H1 (cell line): Measurements from ENCODE around the gene ENPP1. TPM values are rescaled to one million over a fixed set of nuclear protein-coding genes. Genes with fewer than 3 reads are reported as not detected.

ENCODE experiments used
- CTCF ChIA-PET: fragments of 300-600 bp; sonication (Branson Sonifier 250); formaldehyde crosslinking; loops from one replicate; lab custom pipeline; 2021; ENCODE audit not compliant: partially characterized antibody; lab: Charles Lee
- POLR2A ChIA-PET: fragments of 300-600 bp; sonication (Branson Sonifier 250); formaldehyde crosslinking; loops from one replicate; lab custom pipeline; 2021; ENCODE audit warnings: inconsistent platforms; ENCODE audit not compliant: partially characterized antibody; lab: Charles Lee
- DNase-seq, 2 experiments: peaks; one replicate each; pipeline versions ENCODE4 v3.0.0 to v3.0.0-alpha.2; 2010 to 2022; ENCODE audit warnings: low spot score in 2 of 2, low read depth in 1 of 2, mixed read lengths in 1 of 2
- FAIRE-seq: peaks from 2 replicates; lab custom pipeline; 2011; peaks lifted over from hg19 to GRCh38; lab: Jason Lieb, UNC
- H2AFZ ChIP-seq: 2 replicates; pipeline ENCODE4 v1.8.1; 2012; ENCODE audit warnings: low read length, inconsistent platforms
- H2AK5ac ChIP-seq: 2 replicates; pipeline ENCODE4 v1.6.1; 2013; ENCODE audit warnings: low read depth, low read length
- H2BK120ac ChIP-seq: replicated peaks from 2 replicates; pipeline ENCODE3; 2013; ENCODE audit warnings: low read depth, low read length, inconsistent platforms
- H2BK12ac ChIP-seq: 2 replicates; pipeline ENCODE4 v1.6.1; 2013; ENCODE audit warnings: low read depth, low read length
- H2BK15ac ChIP-seq: 2 replicates; pipeline ENCODE4 v1.6.1; 2013; ENCODE audit warnings: low read length
- H2BK20ac ChIP-seq: 2 replicates; pipeline ENCODE4 v1.6.1; 2013; ENCODE audit warnings: low read length
- H2BK5ac ChIP-seq: 2 replicates; pipeline ENCODE4 v1.6.1; 2013; ENCODE audit warnings: low read depth, low read length
- H3K14ac ChIP-seq: 2 replicates; pipeline ENCODE4 v1.6.1; 2013; ENCODE audit warnings: inconsistent platforms; ENCODE audit not compliant: insufficient read length
- H3K18ac ChIP-seq: 2 replicates; pipeline ENCODE4 v1.6.1; 2013; ENCODE audit warnings: low read length; ENCODE audit errors: extremely low read depth
- H3K23ac ChIP-seq: 2 replicates; pipeline ENCODE4 v1.6.1; 2013; ENCODE audit warnings: inconsistent platforms; ENCODE audit not compliant: insufficient read length
- H3K23me2 ChIP-seq: 2 replicates; pipeline ENCODE4 v1.6.1; 2013; ENCODE audit warnings: low read depth, low read length
- H3K27ac ChIP-seq: 2 replicates; pipeline ENCODE4 v1.6.1; 2011; ENCODE audit warnings: low read depth, low read length, inconsistent platforms
- H3K27me3 ChIP-seq, 4 experiments: replicated peaks in 1 of 4; 1 replicate in 1 of 4; 2 replicates in 3 of 4; pipeline versions ENCODE4 v1.6.1 to v1.8.1; 2011 to 2013; ENCODE audit warnings: low read length in 3 of 4, mild to moderate bottlenecking in 3 of 4, inconsistent platforms in 2 of 4, mixed read lengths in 2 of 4, moderate library complexity in 1 of 4; ENCODE audit not compliant: control insufficient read depth in 3 of 4, insufficient read depth in 3 of 4; ENCODE audit errors: extremely low read depth in 1 of 4
- H3K36me3 ChIP-seq, 4 experiments: 2 replicates each; pipeline versions ENCODE4 v1.6.1 to v1.8.1; 2011 to 2013; ENCODE audit warnings: mild to moderate bottlenecking in 4 of 4, low read length in 3 of 4, moderate library complexity in 2 of 4, control low read depth in 1 of 4, inconsistent platforms in 1 of 4; ENCODE audit not compliant: insufficient read depth in 4 of 4, control insufficient read depth in 2 of 4
- H3K4ac ChIP-seq: replicated peaks from 2 replicates; pipeline ENCODE3; 2013; ENCODE audit warnings: low read length, low read depth, mixed read lengths, inconsistent platforms; ENCODE audit not compliant: insufficient read length
- H3K4me1 ChIP-seq, 4 experiments: replicated peaks in 1 of 4; 1 replicate in 1 of 4; 2 replicates in 3 of 4; pipeline versions ENCODE4 v1.6.1 to v1.8.1; 2011 to 2013; ENCODE audit warnings: low read length in 3 of 4, inconsistent platforms in 2 of 4, mixed read lengths in 1 of 4; ENCODE audit not compliant: insufficient read depth in 4 of 4, control insufficient read depth in 3 of 4
- H3K4me2 ChIP-seq, 2 experiments: 2 replicates each; pipeline versions ENCODE4 v1.6.1 to v1.8.1; 2011 to 2013; ENCODE audit warnings: low read depth in 2 of 2, low read length in 2 of 2, control low read depth in 1 of 2, inconsistent platforms in 1 of 2, mild to moderate bottlenecking in 1 of 2; ENCODE audit not compliant: insufficient read depth in 1 of 2
- H3K4me3 ChIP-seq, 4 experiments: fragments of 200-600, 300-600 bp in 1 of 4; sonication (generic), shearing (Covaris generic), sonication (Bioruptor Twin) in 1 of 4; 2 replicates each; pipeline versions ENCODE4 v1.5.1 to v1.8.1; 2011 to 2016; ENCODE audit warnings: low read length in 4 of 4, low read depth in 3 of 4, control low read depth in 2 of 4, inconsistent platforms in 2 of 4, mild to moderate bottlenecking in 2 of 4, mixed read lengths in 1 of 4, moderate library complexity in 1 of 4; ENCODE audit not compliant: insufficient read depth in 2 of 4; ENCODE audit errors: extremely low read depth in 1 of 4
- H3K56ac ChIP-seq: replicated peaks from 2 replicates; pipeline ENCODE3; 2013; ENCODE audit warnings: low read depth, mild to moderate bottlenecking, mixed read lengths, low read length, inconsistent platforms; ENCODE audit not compliant: insufficient read length
- H3K79me1 ChIP-seq: 2 replicates; pipeline ENCODE4 v1.6.1; 2013; ENCODE audit warnings: low read depth, low read length, control low read depth
- H3K79me2 ChIP-seq, 2 experiments: 2 replicates each; pipeline versions ENCODE4 v1.6.1 to v1.8.1; 2012 to 2013; ENCODE audit warnings: low read length in 2 of 2, mild to moderate bottlenecking in 2 of 2, inconsistent platforms in 1 of 2; ENCODE audit not compliant: insufficient read depth in 2 of 2, control insufficient read depth in 1 of 2
- H3K9ac ChIP-seq, 4 experiments: replicated peaks in 1 of 4; 1 replicate in 1 of 4; 2 replicates in 3 of 4; pipeline versions ENCODE4 v1.6.1 to v1.8.1; 2011 to 2013; ENCODE audit warnings: low read depth in 3 of 4, low read length in 3 of 4, control low read depth in 2 of 4, mild to moderate bottlenecking in 2 of 4, moderate library complexity in 2 of 4, inconsistent platforms in 1 of 4; ENCODE audit errors: extremely low read depth in 1 of 4
- H3K9me3 ChIP-seq, 2 experiments: 2 replicates each; pipeline versions ENCODE4 v1.6.1 to v1.8.1; 2012 to 2013; ENCODE audit warnings: mild to moderate bottlenecking in 2 of 2, moderate library complexity in 2 of 2, control low read depth in 1 of 2, inconsistent platforms in 1 of 2, low read depth in 1 of 2, low read length in 1 of 2, mixed read lengths in 1 of 2; ENCODE audit not compliant: insufficient read depth in 2 of 2
- H4K20me1 ChIP-seq, 2 experiments: replicated peaks in 1 of 2; 2 replicates each; pipeline versions ENCODE3 to v1.8.1; 2011 to 2013; ENCODE audit warnings: inconsistent platforms in 2 of 2, low read length in 2 of 2, mild to moderate bottlenecking in 1 of 2; ENCODE audit not compliant: insufficient read depth in 2 of 2, control insufficient read depth in 1 of 2
- H4K5ac ChIP-seq: 2 replicates; pipeline ENCODE4 v1.6.1; 2013; ENCODE audit warnings: low read length, low read depth, mixed read lengths, inconsistent platforms; ENCODE audit not compliant: insufficient read length
- H4K8ac ChIP-seq: 2 replicates; pipeline ENCODE4 v1.8.0; 2013; ENCODE audit warnings: mild to moderate bottlenecking, moderate library complexity, low read length, inconsistent platforms; ENCODE audit not compliant: insufficient read depth; ENCODE audit errors: extremely low read depth
- H4K91ac ChIP-seq: replicated peaks from 2 replicates; pipeline ENCODE3; 2013; ENCODE audit warnings: low read length, mixed read lengths, inconsistent platforms; ENCODE audit not compliant: insufficient read length
- CREB1 ChIP-seq: IDR thresholded peaks from 2 replicates; pipeline ENCODE4 v1.6.1; 2012; ENCODE audit warnings: inconsistent platforms
- CTBP2 ChIP-seq: IDR thresholded peaks from 2 replicates; pipeline ENCODE4 v1.7.0; 2011; ENCODE audit warnings: borderline replicate concordance, mild to moderate bottlenecking, moderate library complexity, mixed read lengths, low read length; ENCODE audit not compliant: insufficient read depth, insufficient read length
- EP300 ChIP-seq, 2 experiments: IDR thresholded peaks; 1 replicate in 1 of 2; 2 replicates in 1 of 2; pipeline ENCODE4 v1.6.1; 2011 to 2012; ENCODE audit warnings: low read depth in 2 of 2, low read length in 2 of 2, mild to moderate bottlenecking in 2 of 2, borderline replicate concordance in 1 of 2, inconsistent platforms in 1 of 2, moderate library complexity in 1 of 2
- FOSL1 ChIP-seq: IDR thresholded peaks from 2 replicates; pipeline ENCODE4 v1.6.1; 2011; ENCODE audit warnings: mild to moderate bottlenecking, low read depth, low read length, moderate library complexity; ENCODE audit not compliant: insufficient read depth
- GABPA ChIP-seq: IDR thresholded peaks from 2 replicates; pipeline ENCODE4 v1.6.1; 2011; ENCODE audit warnings: mild to moderate bottlenecking, low read length, moderate library complexity, borderline replicate concordance; ENCODE audit not compliant: insufficient read depth
- GTF2F1 ChIP-seq: IDR thresholded peaks from 2 replicates; pipeline ENCODE4 v1.6.1; 2012; ENCODE audit warnings: low read depth, low read length, improper control_type of control experiment, borderline replicate concordance
- HDAC2 ChIP-seq, 2 experiments: fragments of 300-600 bp in 1 of 2; sonication (generic) in 1 of 2; IDR thresholded peaks; 2 replicates each; pipeline ENCODE4 v1.6.1; 2011 to 2012; ENCODE audit warnings: low read depth in 2 of 2, low read length in 2 of 2, mild to moderate bottlenecking in 2 of 2, moderate library complexity in 2 of 2, borderline replicate concordance in 1 of 2, inconsistent platforms in 1 of 2
- RFX5 ChIP-seq: IDR thresholded peaks from 2 replicates; pipeline ENCODE4 v1.6.1; 2011; ENCODE audit warnings: low read depth, low read length, improper control_type of control experiment, borderline replicate concordance
- WGBS, 2 experiments: shearing (Covaris generic) in 1 of 2; methylation state at CpG; one replicate each; pipeline versions ENCODE4 v1.1.6 to v1.1.7; 2013 to 2015; ENCODE audit warnings: low lambda C conversion rate in 2 of 2, mixed read lengths in 2 of 2, inconsistent platforms in 1 of 2, low coverage in 1 of 2, missing lambda C conversion rate in 1 of 2; ENCODE audit not compliant: insufficient replicate concordance in 2 of 2, insufficient coverage in 1 of 2, insufficient read length in 1 of 2; ENCODE audit errors: extremely low coverage in 1 of 2, missing lambda C conversion rate in 1 of 2; 5-methylcytosine and 5-hydroxymethylcytosine counted together
- polyA plus RNA-seq, 7 experiments: library from polyadenylated mRNA; depleted of rRNA in 3 of 7; stranded (reverse) in 5 of 7; unstranded in 2 of 7; fragments of >200 nt in 5 of 7; fragments of 200-250 nt in 2 of 7; gene quantifications; 1 replicate in 5 of 7; 2 replicates in 1 of 7; 4 replicates in 1 of 7; pipeline versions ENCODE4 v1.2.1 to v1.2.3, GENCODE V29; 2011 to 2013; ENCODE audit warnings: missing spikeins in 2 of 7, mixed read lengths in 2 of 7
- total RNA-seq: library from RNA; stranded (reverse); fragmentation: NEBNext Ultra II Directional; extraction: Animal tissue kit (Norgen Biotek cat#: 25700); gene quantifications from 2 replicates; pipeline ENCODE4 v1.2.1, GENCODE V29; 2021
- TF ChIP-seq, protein P1 (sequence below): IDR thresholded peaks from 2 replicates; pipeline ENCODE4 v1.6.1; 2012; ENCODE audit warnings: inconsistent platforms
- TF ChIP-seq, protein P2 (sequence below), 3 experiments: IDR thresholded peaks; 1 replicate in 2 of 3; 2 replicates in 1 of 3; pipeline versions ENCODE4 v1.5.1 to v1.6.1; 2011; ENCODE audit warnings: low read length in 3 of 3, mild to moderate bottlenecking in 3 of 3, inconsistent platforms in 2 of 3, low read depth in 1 of 3, moderate library complexity in 1 of 3; ENCODE audit not compliant: insufficient read depth in 1 of 3; ENCODE audit errors: control extremely low read depth in 1 of 3

ENPP1 gene
- total and polyA plus RNA-seq, 2 of the 8 experiments (the other 6 are each of a cell fraction or from before 2014, with no cell fraction given) = 10.1 to 39.1 TPM

DNA sequence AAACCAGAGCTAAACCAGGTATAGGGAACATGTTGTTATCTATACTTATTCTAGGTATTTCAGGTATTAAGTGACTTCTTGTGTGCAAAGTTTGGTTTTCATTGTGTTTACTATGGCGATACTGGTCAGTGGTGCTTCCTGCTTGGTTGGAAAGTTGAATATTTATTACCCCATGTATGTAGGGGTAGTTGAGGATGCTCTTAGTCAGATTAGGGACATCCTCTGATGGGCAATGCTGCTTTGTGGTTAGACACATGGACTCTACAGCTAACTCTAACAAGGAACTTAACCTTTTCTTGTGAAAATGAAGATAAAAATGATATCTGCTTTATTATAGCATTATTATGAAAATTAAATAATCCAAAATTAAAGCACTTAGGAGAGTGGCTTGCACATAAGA lies 44.1 kb upstream of the ENPP1 start:
- Histone ChIP-seq H2BK15ac (no peak overlapping the region), H3K23me2 (no peaks in the 10 kb centered on the region), H3K36me3 (no peaks in the 10 kb centered on the region), H3K9ac (no peak overlapping the region), H3K9me3 (no peaks in the 10 kb centered on the region), H3K18ac (no peak overlapping the region), H3K56ac (no peak overlapping the region), H3K27me3 (no peaks in the 10 kb centered on the region), H3K79me2 (no peaks in the 10 kb centered on the region), H3K4me2 (no peak overlapping the region), H2AK5ac (no peak overlapping the region), H2BK20ac (no peak overlapping the region), H4K5ac (no peak overlapping the region), H3K23ac (no peak overlapping the region), H3K14ac (no peak overlapping the region), H2BK12ac (no peak overlapping the region), H2AFZ (no peak overlapping the region), H3K79me1 (no peaks in the 10 kb centered on the region), H3K4me1 (no peaks in the 10 kb centered on the region), H3K27ac (no peak overlapping the region), H2BK5ac (no peak overlapping the region), H4K91ac (no peak overlapping the region), H3K4ac (no peak overlapping the region), H3K4me3 (no peak overlapping the region), H2BK120ac (no peak overlapping the region), H4K20me1 (no peaks in the 10 kb centered on the region), H4K8ac (no peak overlapping the region)
- DNase-seq (no peak), FAIRE-seq (no peak)
- ChIA-PET CTCF (interaction anchor here (1.4 kb wide), 1 partner anchor 104 kb away, joined by 3 read pairs; no protein-coding TSS in a partner anchor), POLR2A (no interaction called here)
- 82% methylated on average over 1 of the region's 1 CpG; no CpG with 5 or more reads in 1 of the 2 experiments for WGBS, 2 experiments
- no peak for TF ChIP-seq RFX5
- TF ChIP-seq, protein P1, sequence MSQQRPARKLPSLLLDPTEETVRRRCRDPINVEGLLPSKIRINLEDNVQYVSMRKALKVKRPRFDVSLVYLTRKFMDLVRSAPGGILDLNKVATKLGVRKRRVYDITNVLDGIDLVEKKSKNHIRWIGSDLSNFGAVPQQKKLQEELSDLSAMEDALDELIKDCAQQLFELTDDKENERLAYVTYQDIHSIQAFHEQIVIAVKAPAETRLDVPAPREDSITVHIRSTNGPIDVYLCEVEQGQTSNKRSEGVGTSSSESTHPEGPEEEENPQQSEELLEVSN = no peak
- no peak for TF ChIP-seq CREB1
- TF ChIP-seq, protein P2, sequence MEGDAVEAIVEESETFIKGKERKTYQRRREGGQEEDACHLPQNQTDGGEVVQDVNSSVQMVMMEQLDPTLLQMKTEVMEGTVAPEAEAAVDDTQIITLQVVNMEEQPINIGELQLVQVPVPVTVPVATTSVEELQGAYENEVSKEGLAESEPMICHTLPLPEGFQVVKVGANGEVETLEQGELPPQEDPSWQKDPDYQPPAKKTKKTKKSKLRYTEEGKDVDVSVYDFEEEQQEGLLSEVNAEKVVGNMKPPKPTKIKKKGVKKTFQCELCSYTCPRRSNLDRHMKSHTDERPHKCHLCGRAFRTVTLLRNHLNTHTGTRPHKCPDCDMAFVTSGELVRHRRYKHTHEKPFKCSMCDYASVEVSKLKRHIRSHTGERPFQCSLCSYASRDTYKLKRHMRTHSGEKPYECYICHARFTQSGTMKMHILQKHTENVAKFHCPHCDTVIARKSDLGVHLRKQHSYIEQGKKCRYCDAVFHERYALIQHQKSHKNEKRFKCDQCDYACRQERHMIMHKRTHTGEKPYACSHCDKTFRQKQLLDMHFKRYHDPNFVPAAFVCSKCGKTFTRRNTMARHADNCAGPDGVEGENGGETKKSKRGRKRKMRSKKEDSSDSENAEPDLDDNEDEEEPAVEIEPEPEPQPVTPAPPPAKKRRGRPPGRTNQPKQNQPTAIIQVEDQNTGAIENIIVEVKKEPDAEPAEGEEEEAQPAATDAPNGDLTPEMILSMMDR (IDR thresholded peaks at IDR 0.05; ENCODE audit: control extremely low read depth in 1 of 3, insufficient read depth in 1 of 3, low read depth in 1 of 3, low read length in 3 of 3) = no peak
- TF ChIP-seq GTF2F1 = no peak
- TF ChIP-seq FOSL1 = no peak
- TF ChIP-seq HDAC2 (IDR thresholded peaks at IDR 0.05; ENCODE audit: borderline replicate concordance in 1 of 2, low read depth in 2 of 2, low read length in 2 of 2) = no peak
- no peak for TF ChIP-seq EP300 (IDR thresholded peaks at IDR 0.05; ENCODE audit: borderline replicate concordance in 1 of 2, low read depth in 2 of 2, low read length in 2 of 2)
- no peak for TF ChIP-seq CTBP2
- no peak for TF ChIP-seq GABPA
